Astrocyte of the spinal cord (primary cell): Measurements from ENCODE around the gene PMEPA1.

ENCODE experiments used
- DNase-seq: peaks from one replicate; pipeline ENCODE4 v3.0.0; 2011; ENCODE audit warnings: low read depth, low spot score
- H3K4me3 ChIP-seq: 2 replicates; pipeline ENCODE4 v1.5.1; 2011; ENCODE audit warnings: low read depth, mild to moderate bottlenecking, low read length, moderate library complexity
- CTCF ChIP-seq: IDR thresholded peaks from 2 replicates; pipeline ENCODE4 v1.5.1; 2012; ENCODE audit warnings: low read depth, mild to moderate bottlenecking, low read length, inconsistent platforms
- in situ Hi-C: cut with HindIII; loops from 2 replicates; pipeline ENCODE4 v1.10.0; 2017; ENCODE audit warnings: low sequenced_read_pairs

PMEPA1 gene

GRCh38 chr20:57654998-57655808, 54.6 kb downstream of the PMEPA1 start:
- TF ChIP-seq CTCF = no peak
- no peak overlapping the region for H3K4me3 ChIP-seq
- DNase-seq = no peak
- in situ Hi-C loops = no loop called here

- in situ Hi-C loops = no loop called here
- no peak overlapping the region for H3K4me3 ChIP-seq
- TF ChIP-seq CTCF = peak; percentile 83
- DNase-seq = peak; percentile 57
Measured at GRCh38 chr20:57654363-57654997, 55.3 kb downstream of the PMEPA1 start.

GRCh38 chr20:57653910-57654309, 55.9 kb downstream of the PMEPA1 start:
- in situ Hi-C loops = no loop called here
- no peak for TF ChIP-seq CTCF
- DNase-seq = no peak
- H3K4me3 ChIP-seq = no peak overlapping the region

- no peak for DNase-seq
- in situ Hi-C loops = no loop called here
- TF ChIP-seq CTCF = no peak
- H3K4me3 ChIP-seq = no peak overlapping the region
Measured at GRCh38 chr20:57653546-57653900, 56.3 kb downstream of the PMEPA1 start.

GRCh38 chr20:57652606-57653545, 56.9 kb downstream of the PMEPA1 start:
- no peak overlapping the region for H3K4me3 ChIP-seq
- in situ Hi-C loops = no loop called here
- TF ChIP-seq CTCF = no peak
- no peak for DNase-seq

GRCh38 chr20:57651881-57652605, 57.8 kb downstream of the PMEPA1 start:
- no peak for DNase-seq
- no peak for TF ChIP-seq CTCF
- in situ Hi-C loops = no loop called here
- no peak overlapping the region for H3K4me3 ChIP-seq
